ENCODE results near the gene ZNF836. TPM values are rescaled to one million over a fixed set of nuclear protein-coding genes. Genes with fewer than 3 reads are reported as not detected.

The ZNF836 gene
- total and polyA plus RNA-seq, 3 experiments from 2014 or later, result 10.6 to 17.1 (median 12.5) TPM

DNA sequence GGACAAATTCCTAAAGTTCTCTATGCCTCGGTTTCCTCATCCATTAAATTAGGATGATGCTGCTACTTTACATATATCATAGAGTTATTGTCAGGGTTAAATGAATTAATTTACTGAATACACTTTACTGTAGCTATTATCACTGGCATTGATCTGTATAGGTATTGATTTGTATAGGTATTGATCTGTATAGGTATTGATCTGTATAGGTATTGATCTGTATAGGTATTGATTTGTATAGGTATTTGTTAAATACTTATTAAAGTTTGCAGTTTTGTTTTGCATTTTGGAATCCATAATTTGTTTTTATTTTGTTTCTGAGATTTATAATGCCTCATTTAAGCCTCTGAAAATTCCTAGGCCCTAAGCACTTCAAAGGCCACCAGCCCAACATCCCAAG lies 16.0 kb upstream of the ZNF836 start:
- ChIA-PET CTCF (no interaction called here), POLR2A (interaction anchor here (0.5 kb wide), 1 partner anchor 541 kb away, joined by 3 read pairs; no protein-coding TSS in a partner anchor)
- H3K36me3 Mint-ChIP-seq, result peaks cover 2 to 18% (median 4%) of the 10 kb centered on the region in 3 donors
- no peak for DNase-seq
- peaks cover 24 to 31% (median 30%) of the 10 kb centered on the region in 3 donors for H3K4me1 Mint-ChIP-seq
- H3K4me3 Mint-ChIP-seq, result peak overlapping the region in 1 of 7 donors; percentile 20
- H3K27ac ChIP-seq (ENCODE audit: low read depth, low read length), result no peak overlapping the region
- no peaks in the 10 kb centered on the region for H3K9me3 Mint-ChIP-seq
- peaks cover 0 to 2% of the 10 kb centered on the region in 2 donors for H3K27me3 Mint-ChIP-seq
- H3K9me3 ChIP-seq (ENCODE audit: low read length), result no peaks in the 10 kb centered on the region
- peak overlapping the region in 1 of 8 donors; percentile 13 for H3K27ac Mint-ChIP-seq
- no peak overlapping the region for H3K4me3 ChIP-seq (ENCODE audit: low read length)
- H3K4me1 ChIP-seq (ENCODE audit: insufficient read depth, low read length), result peaks cover 26% of the 10 kb centered on the region
- H3K36me3 ChIP-seq (ENCODE audit: insufficient read depth, low read length), result no peaks in the 10 kb centered on the region
- H3K27me3 ChIP-seq (ENCODE audit: insufficient read depth, low read length, poor library complexity, severe bottlenecking), result no peaks in the 10 kb centered on the region

DNA sequence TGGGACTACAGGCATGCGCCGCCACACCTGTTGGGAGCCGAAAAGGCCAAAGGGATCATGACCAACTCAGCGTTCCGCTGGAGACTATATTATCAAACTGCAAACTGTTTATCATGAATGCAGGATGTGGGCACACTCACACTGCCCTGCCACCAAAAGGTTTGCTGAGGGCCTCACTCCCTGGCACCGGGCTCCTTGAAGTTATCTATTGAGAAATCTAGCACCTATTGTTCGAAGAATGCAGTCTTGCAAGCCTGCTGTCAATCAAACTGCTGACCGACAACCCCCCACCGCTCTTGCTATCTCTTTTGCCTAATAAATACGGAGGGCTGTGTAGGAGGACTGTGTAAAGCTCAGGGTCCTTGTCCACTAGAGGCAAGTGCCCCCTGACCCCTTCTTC lies 5.2 kb upstream of the ZNF836 start:
- CTCF ChIA-PET, result no interaction called here
- H3K27ac Mint-ChIP-seq, result peak overlapping the region in 4 of 8 donors; percentile 65 to 79 (median 70)
- peaks cover 0 to 1% of the 10 kb centered on the region in 2 donors for H3K27me3 Mint-ChIP-seq
- Histone ChIP-seq H3K27ac (ENCODE audit: low read depth, low read length) (no peak overlapping the region), H3K4me3 (ENCODE audit: low read length) (no peak overlapping the region), H3K36me3 (ENCODE audit: insufficient read depth, low read length) (no peaks in the 10 kb centered on the region), H3K27me3 (ENCODE audit: insufficient read depth, low read length, poor library complexity, severe bottlenecking) (no peaks in the 10 kb centered on the region), H3K4me1 (ENCODE audit: insufficient read depth, low read length) (peaks cover 10% of the 10 kb centered on the region), H3K9me3 (ENCODE audit: low read length) (no peaks in the 10 kb centered on the region)
- POLR2A ChIA-PET, result no interaction called here
- H3K4me1 Mint-ChIP-seq, result peaks cover 8 to 19% (median 8%) of the 10 kb centered on the region in 3 donors
- no peaks in the 10 kb centered on the region for H3K36me3 Mint-ChIP-seq
- H3K4me3 Mint-ChIP-seq, result peak overlapping the region in 4 of 7 donors; percentile 15 to 47 (median 30)
- H3K9me3 Mint-ChIP-seq, result no peaks in the 10 kb centered on the region
- DNase-seq, result peak in 1 of 5 donors; percentile 11

DNA sequence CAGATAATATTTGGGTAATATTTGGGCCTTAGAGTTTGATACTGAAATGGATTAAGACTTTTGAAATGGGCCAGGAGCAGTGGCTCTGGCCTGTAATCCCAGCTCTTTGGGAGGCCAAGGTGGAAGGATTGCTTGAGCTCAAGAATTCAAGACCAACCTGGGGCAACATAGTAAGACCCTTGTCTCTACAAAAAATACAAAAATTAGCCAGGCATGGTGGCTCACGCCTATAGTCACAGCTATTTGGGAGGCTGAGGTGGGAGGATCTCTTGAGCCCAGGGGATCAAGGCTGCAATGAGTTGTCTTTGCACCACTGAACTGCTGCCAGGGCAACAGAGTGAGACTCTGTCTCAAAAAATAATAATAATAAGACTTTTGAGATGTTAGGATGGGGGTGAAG lies 926 bp upstream of the ZNF836 start:
- no peaks in the 10 kb centered on the region for H3K9me3 ChIP-seq (ENCODE audit: low read length)
- no peaks in the 10 kb centered on the region for H3K27me3 ChIP-seq (ENCODE audit: insufficient read depth, low read length, poor library complexity, severe bottlenecking)
- peak overlapping the region in 7 of 8 donors; percentile 93 to 100 (median 96) for H3K27ac Mint-ChIP-seq
- CTCF ChIA-PET, result interaction anchor here (1.2 to 2.3 kb wide), 3 partner anchors 12 to 65 kb away, joined by 3 to 9 read pairs (median 3); partner anchors contain the start of gene PPP2R1A
- H3K27ac ChIP-seq (ENCODE audit: low read depth, low read length), result no peak overlapping the region
- DNase-seq, result no peak
- H3K27me3 Mint-ChIP-seq, result peaks cover 0 to 3% of the 10 kb centered on the region in 2 donors
- peak overlapping the region; percentile 94 for H3K4me3 ChIP-seq (ENCODE audit: low read length)
- H3K4me1 ChIP-seq (ENCODE audit: insufficient read depth, low read length), result peaks cover 25% of the 10 kb centered on the region
- H3K4me1 Mint-ChIP-seq, result peaks cover 38 to 47% (median 46%) of the 10 kb centered on the region in 3 donors
- H3K9me3 Mint-ChIP-seq, result peaks cover 0 to 2% (median 0%) of the 10 kb centered on the region in 5 donors
- peaks cover 7% of the 10 kb centered on the region for H3K36me3 ChIP-seq (ENCODE audit: insufficient read depth, low read length)
- peak overlapping the region; percentile 91 to 100 (median 95) for H3K4me3 Mint-ChIP-seq
- H3K36me3 Mint-ChIP-seq, result peaks cover 14 to 38% (median 24%) of the 10 kb centered on the region in 3 donors
- POLR2A ChIA-PET, result interaction anchor here (1.7 to 3.1 kb wide), 2 partner anchors 17 to 31 kb away, joined by 5 to 31 read pairs; partner anchors contain the start of gene PPP2R1A

DNA sequence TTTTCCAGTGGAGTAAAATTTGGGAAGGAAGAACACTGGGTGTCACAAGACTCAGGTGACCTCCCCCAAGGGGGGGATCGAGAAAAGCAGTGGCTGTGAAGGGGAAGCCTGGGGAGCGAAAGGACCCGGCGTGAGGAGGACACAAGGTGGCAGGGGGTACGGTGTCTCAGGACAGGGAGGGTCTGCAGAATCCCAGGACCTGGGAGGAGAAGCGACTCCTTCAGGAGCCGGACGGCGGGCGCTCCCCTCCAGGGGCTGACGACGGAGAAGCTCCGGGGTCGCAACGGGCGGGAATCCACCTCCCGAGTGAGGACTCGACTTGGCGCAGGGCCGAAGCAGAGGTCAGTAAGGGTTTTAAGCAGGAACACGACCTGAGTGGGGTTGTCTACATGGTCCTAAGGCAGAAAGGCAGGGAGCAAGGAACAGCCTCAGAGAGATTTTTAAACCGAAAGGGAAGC lies 529 bp downstream of the ZNF836 start:
- ChIA-PET POLR2A (interaction anchor here (0.7 to 3.1 kb wide), 4 partner anchors 19 to 542 kb away, joined by 3 to 31 read pairs (median 4); partner anchors contain the start of genes PPP2R1A and ZNF432), CTCF (interaction anchor here (1.2 to 2.3 kb wide), 2 partner anchors 19 to 66 kb away, joined by 4 to 9 read pairs; partner anchors contain the start of gene PPP2R1A)
- Mint-ChIP-seq H3K27ac (peak overlapping the region; percentile 93 to 100 (median 96)), H3K4me1 (peaks cover 38 to 46% (median 38%) of the 10 kb centered on the region in 3 donors), H3K36me3 (peaks cover 16 to 45% (median 28%) of the 10 kb centered on the region in 3 donors), H3K4me3 (peak overlapping the region; percentile 91 to 100 (median 95)), H3K9me3 (peaks cover 0 to 2% (median 0%) of the 10 kb centered on the region in 5 donors), H3K27me3 (peaks cover 0 to 3% of the 10 kb centered on the region in 2 donors)
- Histone ChIP-seq H3K4me3 (ENCODE audit: low read length) (peak overlapping the region; percentile 94), H3K4me1 (ENCODE audit: insufficient read depth, low read length) (peaks cover 25% of the 10 kb centered on the region), H3K27me3 (ENCODE audit: insufficient read depth, low read length, poor library complexity, severe bottlenecking) (no peaks in the 10 kb centered on the region), H3K36me3 (ENCODE audit: insufficient read depth, low read length) (peaks cover 7% of the 10 kb centered on the region), H3K9me3 (ENCODE audit: low read length) (no peaks in the 10 kb centered on the region), H3K27ac (ENCODE audit: low read depth, low read length) (peak overlapping the region; percentile 82)
- no peak for DNase-seq

DNA sequence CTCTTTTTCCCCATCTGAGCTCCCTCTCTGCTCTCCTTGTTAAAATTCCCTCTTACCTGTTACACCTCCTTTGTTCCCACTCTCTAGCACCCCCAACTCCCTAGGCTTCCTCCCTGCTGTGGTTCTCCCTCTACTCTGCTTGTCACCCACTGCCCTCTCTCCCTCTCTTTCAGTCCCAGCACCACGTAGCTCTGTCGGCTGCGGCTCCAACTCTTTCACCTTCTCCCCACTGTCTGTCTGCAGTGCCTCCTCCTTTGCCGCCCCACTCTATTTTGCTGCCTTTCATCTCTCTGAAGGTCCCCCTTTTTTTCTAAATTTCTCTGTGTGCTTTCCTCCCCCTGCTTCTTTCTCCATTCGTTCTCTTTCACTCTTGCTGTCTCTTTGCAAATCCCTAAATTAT lies 1.1 kb downstream of the ZNF836 start:
- H3K9me3 ChIP-seq (ENCODE audit: low read length), result no peaks in the 10 kb centered on the region
- H3K4me1 ChIP-seq (ENCODE audit: insufficient read depth, low read length), result peaks cover 25% of the 10 kb centered on the region
- POLR2A ChIA-PET, result interaction anchor here (1.7 to 3.1 kb wide), 2 partner anchors 19 to 29 kb away, joined by 5 to 31 read pairs; partner anchors contain the start of gene PPP2R1A
- peaks cover 0 to 3% of the 10 kb centered on the region in 2 donors for H3K27me3 Mint-ChIP-seq
- H3K27ac Mint-ChIP-seq, result peak overlapping the region; percentile 93 to 100 (median 96)
- DNase-seq, result peak in 1 of 5 donors; percentile 32
- H3K9me3 Mint-ChIP-seq, result peaks cover 0 to 4% (median 0%) of the 10 kb centered on the region in 5 donors
- H3K4me1 Mint-ChIP-seq, result peaks cover 36 to 46% (median 38%) of the 10 kb centered on the region in 3 donors
- CTCF ChIA-PET, result interaction anchor here (1.2 kb wide), 1 partner anchor 67 kb away, joined by 4 read pairs; no protein-coding TSS in a partner anchor
- H3K4me3 ChIP-seq (ENCODE audit: low read length), result peak overlapping the region; percentile 94
- peak overlapping the region; percentile 91 to 100 (median 95) for H3K4me3 Mint-ChIP-seq
- peaks cover 11% of the 10 kb centered on the region for H3K36me3 ChIP-seq (ENCODE audit: insufficient read depth, low read length)
- peaks cover 19 to 50% (median 33%) of the 10 kb centered on the region in 3 donors for H3K36me3 Mint-ChIP-seq
- H3K27ac ChIP-seq (ENCODE audit: low read depth, low read length), result peak overlapping the region; percentile 82
- no peaks in the 10 kb centered on the region for H3K27me3 ChIP-seq (ENCODE audit: insufficient read depth, low read length, poor library complexity, severe bottlenecking)

DNA sequence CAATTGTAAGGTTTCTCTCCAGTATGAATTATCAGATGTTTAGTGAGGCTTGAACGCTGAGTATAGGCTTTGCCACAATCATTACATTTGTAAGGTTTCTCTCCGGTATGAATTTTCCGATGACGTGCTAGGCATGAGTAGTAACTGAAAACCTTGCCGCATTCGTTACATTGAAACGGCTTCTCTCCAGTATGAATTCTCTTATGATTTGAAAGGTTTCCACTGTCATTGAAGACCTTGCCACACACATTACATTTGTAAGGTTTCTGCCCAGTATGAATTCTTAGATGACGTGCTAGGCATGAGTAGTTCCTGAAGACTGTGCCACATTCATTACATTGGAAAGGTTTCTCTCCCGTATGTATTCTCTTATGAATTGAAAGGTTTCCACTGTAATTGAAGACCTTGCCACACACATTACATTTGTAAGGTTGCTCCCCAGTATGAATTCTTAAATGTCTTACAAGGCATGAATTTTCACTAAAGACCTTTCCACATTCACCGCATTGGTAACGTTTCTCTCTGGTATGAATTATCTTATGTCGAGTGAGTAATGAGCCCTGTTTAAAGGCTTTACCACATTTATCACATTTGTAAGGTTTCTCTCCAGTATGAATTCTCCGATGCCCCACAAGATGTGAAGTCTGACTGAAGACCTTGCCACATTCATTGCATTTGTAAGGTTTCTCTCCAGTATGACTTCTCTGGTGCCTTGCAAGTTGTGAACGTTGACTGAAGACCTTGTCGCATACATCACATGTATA lies 15.6 kb downstream of the ZNF836 start:
- ChIA-PET POLR2A (no interaction called here), CTCF (no interaction called here)
- H3K4me3 Mint-ChIP-seq, result no peak overlapping the region
- H3K9me3 Mint-ChIP-seq, result peaks cover 61 to 94% (median 91%) of the 10 kb centered on the region in 5 donors
- no peak overlapping the region for H3K27ac Mint-ChIP-seq
- Histone ChIP-seq H3K27me3 (ENCODE audit: insufficient read depth, low read length, poor library complexity, severe bottlenecking) (no peaks in the 10 kb centered on the region), H3K9me3 (ENCODE audit: low read length) (peaks cover 43% of the 10 kb centered on the region), H3K36me3 (ENCODE audit: insufficient read depth, low read length) (peaks cover 32% of the 10 kb centered on the region), H3K4me3 (ENCODE audit: low read length) (no peak overlapping the region), H3K4me1 (ENCODE audit: insufficient read depth, low read length) (no peaks in the 10 kb centered on the region), H3K27ac (ENCODE audit: low read depth, low read length) (no peak overlapping the region)
- peaks cover 0 to 8% (median 2%) of the 10 kb centered on the region in 3 donors for H3K4me1 Mint-ChIP-seq
- no peak for DNase-seq
- peaks cover 52 to 87% (median 73%) of the 10 kb centered on the region in 3 donors for H3K36me3 Mint-ChIP-seq
- H3K27me3 Mint-ChIP-seq, result peaks cover 0 to 1% of the 10 kb centered on the region in 2 donors

DNA sequence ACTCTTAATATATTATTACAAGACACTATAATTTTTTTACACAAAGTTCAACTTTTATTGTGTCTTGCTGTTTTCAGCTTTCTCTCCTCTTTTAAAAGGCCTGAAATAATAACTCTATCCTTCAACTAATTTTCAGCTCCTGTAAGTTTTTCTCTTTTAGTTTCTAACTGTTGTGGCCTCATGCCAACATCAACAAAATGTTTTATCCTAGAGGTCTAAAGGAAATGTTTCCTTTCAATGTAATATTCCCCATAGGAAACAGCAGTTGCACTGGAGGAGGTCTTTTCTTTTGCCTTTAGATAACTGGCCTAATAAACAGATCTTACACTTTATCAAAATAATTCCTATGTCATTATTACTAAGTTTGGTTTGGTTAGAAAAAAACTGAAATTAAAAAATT lies 23.2 kb downstream of the ZNF836 start:
- POLR2A ChIA-PET, result no interaction called here
- CTCF ChIA-PET, result no interaction called here
- H3K9me3 Mint-ChIP-seq, result peaks cover 18 to 57% (median 36%) of the 10 kb centered on the region in 5 donors
- H3K4me3 ChIP-seq (ENCODE audit: low read length), result no peak overlapping the region
- H3K27ac Mint-ChIP-seq, result no peak overlapping the region
- no peak overlapping the region for H3K27ac ChIP-seq (ENCODE audit: low read depth, low read length)
- no peaks in the 10 kb centered on the region for H3K4me1 Mint-ChIP-seq
- DNase-seq, result no peak
- H3K36me3 Mint-ChIP-seq, result peaks cover 6 to 40% (median 13%) of the 10 kb centered on the region in 3 donors
- H3K4me1 ChIP-seq (ENCODE audit: insufficient read depth, low read length), result no peaks in the 10 kb centered on the region
- no peaks in the 10 kb centered on the region for H3K9me3 ChIP-seq (ENCODE audit: low read length)
- no peaks in the 10 kb centered on the region for H3K27me3 Mint-ChIP-seq
- no peak overlapping the region for H3K4me3 Mint-ChIP-seq
- no peaks in the 10 kb centered on the region for H3K27me3 ChIP-seq (ENCODE audit: insufficient read depth, low read length, poor library complexity, severe bottlenecking)
- no peaks in the 10 kb centered on the region for H3K36me3 ChIP-seq (ENCODE audit: insufficient read depth, low read length)
